ENCODE measurements around the gene RAB11FIP4. TPM values are rescaled to one million over a fixed set of nuclear protein-coding genes. Genes with fewer than 3 reads are reported as not detected.

Gene RAB11FIP4
- total RNA-seq, 4 donors from 2014 or later, result 28.9 to 46.8 (median 35.7) TPM

DNA sequence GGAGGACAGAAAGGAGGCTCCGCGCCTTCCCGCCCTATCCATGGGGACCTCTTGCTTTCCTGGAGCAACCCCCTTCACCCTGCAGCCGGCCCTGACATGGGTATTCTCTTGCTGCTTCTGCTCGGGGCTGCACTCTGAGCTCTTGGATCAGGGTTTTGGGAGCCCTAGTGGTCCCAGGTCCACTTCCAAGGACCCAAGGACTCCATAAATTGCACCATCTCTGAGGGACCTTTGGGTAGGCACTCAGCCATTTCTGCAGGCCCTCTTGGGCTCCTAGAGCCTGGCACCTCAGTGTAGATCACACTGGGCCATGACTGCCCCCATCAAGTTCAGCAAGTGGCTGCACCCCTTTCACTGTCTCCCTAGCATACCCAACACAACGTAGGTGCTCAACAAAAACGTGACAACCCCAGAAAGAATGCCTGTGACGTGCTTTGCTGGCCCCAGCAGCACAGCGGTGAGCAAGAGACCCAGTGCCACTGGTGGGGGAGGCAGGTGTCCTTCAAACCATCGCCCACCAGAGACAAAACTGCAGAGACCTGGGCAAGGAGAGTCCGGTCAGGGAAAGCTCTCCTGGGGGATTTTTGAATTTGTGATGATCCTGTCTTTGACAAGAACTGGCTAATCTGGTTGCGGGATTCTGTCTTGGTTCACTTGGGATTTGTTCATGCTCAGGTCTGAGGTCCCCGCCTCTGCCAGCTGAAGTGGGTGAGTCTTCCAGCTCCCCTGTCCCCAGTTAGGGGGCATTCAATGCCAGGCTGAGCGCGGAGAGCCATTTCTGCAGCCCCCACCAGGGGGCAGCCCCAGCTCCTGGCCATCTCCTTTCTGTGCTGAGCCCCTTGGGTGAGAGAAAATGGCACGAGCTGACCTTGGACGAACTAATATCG is 2.5 kb upstream of the RAB11FIP4 start:
- Histone ChIP-seq H3K27ac (no peak overlapping the region), H3K4me1 (peaks cover 19% of the 10 kb centered on the region), H3K4me3 (no peak overlapping the region), H3K36me3 (no peaks in the 10 kb centered on the region), H3K27me3 (peaks cover 53% of the 10 kb centered on the region), H3K9me3 (no peaks in the 10 kb centered on the region)
- WGBS, result 54% methylated on average over 13 of the region's 18 CpGs
- TF ChIP-seq EP300 (IDR thresholded peaks at IDR 0.05), result no peak
- TF ChIP-seq, protein P1, sequence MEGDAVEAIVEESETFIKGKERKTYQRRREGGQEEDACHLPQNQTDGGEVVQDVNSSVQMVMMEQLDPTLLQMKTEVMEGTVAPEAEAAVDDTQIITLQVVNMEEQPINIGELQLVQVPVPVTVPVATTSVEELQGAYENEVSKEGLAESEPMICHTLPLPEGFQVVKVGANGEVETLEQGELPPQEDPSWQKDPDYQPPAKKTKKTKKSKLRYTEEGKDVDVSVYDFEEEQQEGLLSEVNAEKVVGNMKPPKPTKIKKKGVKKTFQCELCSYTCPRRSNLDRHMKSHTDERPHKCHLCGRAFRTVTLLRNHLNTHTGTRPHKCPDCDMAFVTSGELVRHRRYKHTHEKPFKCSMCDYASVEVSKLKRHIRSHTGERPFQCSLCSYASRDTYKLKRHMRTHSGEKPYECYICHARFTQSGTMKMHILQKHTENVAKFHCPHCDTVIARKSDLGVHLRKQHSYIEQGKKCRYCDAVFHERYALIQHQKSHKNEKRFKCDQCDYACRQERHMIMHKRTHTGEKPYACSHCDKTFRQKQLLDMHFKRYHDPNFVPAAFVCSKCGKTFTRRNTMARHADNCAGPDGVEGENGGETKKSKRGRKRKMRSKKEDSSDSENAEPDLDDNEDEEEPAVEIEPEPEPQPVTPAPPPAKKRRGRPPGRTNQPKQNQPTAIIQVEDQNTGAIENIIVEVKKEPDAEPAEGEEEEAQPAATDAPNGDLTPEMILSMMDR (IDR thresholded peaks at IDR 0.05), result peak in 1 of 2 donors; percentile 55
- TF ChIP-seq POLR2A (IDR thresholded peaks at IDR 0.05), result no peak
- no peak for TF ChIP-seq POLR2AphosphoS5 (IDR thresholded peaks at IDR 0.05)
- no peak for DNase-seq (ENCODE audit: low spot score in 2 of 2)

DNA sequence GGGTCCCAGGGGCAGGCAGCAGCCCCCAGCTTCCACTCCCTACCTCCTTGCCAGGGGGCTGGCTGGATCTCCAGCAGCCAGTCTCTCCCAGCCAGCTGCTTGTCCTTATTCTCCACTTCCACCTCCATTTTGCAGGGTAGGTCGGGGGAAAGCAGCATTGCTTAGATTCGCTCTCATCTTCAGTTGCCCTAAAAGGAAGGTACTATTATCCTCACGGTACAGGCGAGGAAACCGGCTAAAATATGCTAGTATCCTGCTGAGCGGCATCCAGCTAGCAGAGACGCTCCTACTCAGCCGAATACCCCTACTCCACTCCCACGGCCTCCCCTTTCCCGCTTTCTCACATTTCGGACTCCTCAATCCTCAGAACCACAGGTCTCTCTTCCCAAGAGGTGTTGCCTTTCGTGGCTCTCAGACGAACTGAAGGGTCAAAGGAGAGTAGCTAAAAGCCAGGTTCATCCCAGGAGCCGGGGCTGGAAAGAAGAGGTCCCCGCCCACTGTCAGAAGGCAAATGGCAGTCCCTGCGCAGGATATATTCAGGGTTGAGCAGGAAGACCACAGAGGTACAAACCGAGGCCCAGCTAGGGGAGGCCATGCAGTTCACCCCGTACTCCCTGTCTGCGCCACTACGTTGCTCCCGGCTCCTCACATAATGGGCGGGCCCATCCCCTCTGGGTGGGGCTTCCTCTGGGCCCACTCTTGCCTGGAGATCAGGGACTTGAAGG is 1.7 kb upstream of the RAB11FIP4 start:
- TF ChIP-seq POLR2AphosphoS5 (IDR thresholded peaks at IDR 0.05) (no peak), EP300 (IDR thresholded peaks at IDR 0.05) (no peak), POLR2A (IDR thresholded peaks at IDR 0.05) (no peak)
- TF ChIP-seq, protein P1 (IDR thresholded peaks at IDR 0.05), result no peak
- Histone ChIP-seq H3K9me3 (no peaks in the 10 kb centered on the region), H3K4me3 (no peak overlapping the region), H3K27me3 (peaks cover 53% of the 10 kb centered on the region), H3K4me1 (peaks cover 19% of the 10 kb centered on the region), H3K27ac (no peak overlapping the region), H3K36me3 (no peaks in the 10 kb centered on the region)
- DNase-seq (ENCODE audit: low spot score in 2 of 2), result no peak
- WGBS, result 70% methylated on average over 20 of the region's 22 CpGs

GRCh38 chr17:31390426-31390747 is 1.1 kb upstream of the RAB11FIP4 start:
- no peak for DNase-seq (ENCODE audit: low spot score in 2 of 2)
- Histone ChIP-seq H3K4me3 (no peak overlapping the region), H3K36me3 (no peaks in the 10 kb centered on the region), H3K9me3 (no peaks in the 10 kb centered on the region), H3K27ac (no peak overlapping the region), H3K4me1 (peaks cover 19% of the 10 kb centered on the region), H3K27me3 (peaks cover 53% of the 10 kb centered on the region)
- TF ChIP-seq POLR2A (IDR thresholded peaks at IDR 0.05), result no peak
- TF ChIP-seq POLR2AphosphoS5 (IDR thresholded peaks at IDR 0.05), result no peak
- TF ChIP-seq EP300 (IDR thresholded peaks at IDR 0.05), result no peak
- TF ChIP-seq, protein P1 (IDR thresholded peaks at IDR 0.05), result no peak
- WGBS, result 77% methylated on average over 8 of the region's 8 CpGs

DNA sequence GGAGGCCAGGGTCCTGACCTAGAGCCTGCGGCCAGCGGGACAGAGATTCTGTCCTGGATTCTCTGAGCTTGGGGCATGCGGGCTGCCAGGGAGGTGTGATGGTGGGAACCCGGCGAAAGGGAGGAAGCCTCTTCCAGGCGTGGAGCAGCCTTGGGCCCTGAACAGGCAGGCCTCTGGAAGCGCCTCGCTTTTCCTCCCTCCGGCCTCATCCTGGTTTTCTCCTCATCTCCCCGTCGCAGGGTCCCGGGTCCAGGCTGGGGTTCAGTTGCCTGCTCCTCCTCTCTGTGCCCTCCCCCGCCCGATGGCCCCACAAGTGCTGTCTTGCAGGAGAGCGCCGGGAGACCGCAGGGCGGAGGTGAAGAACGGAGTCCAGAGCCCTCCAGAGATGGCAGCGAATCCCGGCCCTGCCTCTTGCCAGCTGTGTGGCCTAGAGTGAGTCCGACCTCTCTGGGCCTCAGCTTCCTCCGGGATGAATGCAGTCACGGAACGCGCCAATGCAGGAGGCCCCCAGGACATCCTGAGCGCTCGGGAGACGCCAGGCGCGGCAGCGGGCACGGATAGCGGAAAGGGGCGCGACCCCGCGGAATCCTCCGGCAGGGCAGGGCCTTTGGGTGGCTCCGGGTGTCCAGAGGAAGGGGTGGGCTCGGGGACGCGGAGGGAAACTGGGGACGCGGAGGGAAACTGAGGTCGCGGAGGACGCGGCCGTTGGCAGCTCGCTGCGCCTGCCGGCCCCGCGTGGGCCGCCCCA is 553 bp upstream of the RAB11FIP4 start:
- DNase-seq (ENCODE audit: low spot score in 2 of 2), result no peak
- peak overlapping the region; percentile 59 for H3K4me3 ChIP-seq
- H3K36me3 ChIP-seq, result no peaks in the 10 kb centered on the region
- no peak overlapping the region for H3K27ac ChIP-seq
- WGBS, result 23% methylated on average over 36 of the region's 56 CpGs
- H3K9me3 ChIP-seq, result no peaks in the 10 kb centered on the region
- H3K4me1 ChIP-seq, result peaks cover 19% of the 10 kb centered on the region
- H3K27me3 ChIP-seq, result peaks cover 53% of the 10 kb centered on the region
- TF ChIP-seq POLR2AphosphoS5 (IDR thresholded peaks at IDR 0.05) (no peak), EP300 (IDR thresholded peaks at IDR 0.05) (no peak), POLR2A (IDR thresholded peaks at IDR 0.05) (no peak)
- TF ChIP-seq, protein P1 (IDR thresholded peaks at IDR 0.05), result no peak

Measured in suprapubic skin (tissue), 4 donors.